ENCODE measurements around the gene USP19.

DNA sequence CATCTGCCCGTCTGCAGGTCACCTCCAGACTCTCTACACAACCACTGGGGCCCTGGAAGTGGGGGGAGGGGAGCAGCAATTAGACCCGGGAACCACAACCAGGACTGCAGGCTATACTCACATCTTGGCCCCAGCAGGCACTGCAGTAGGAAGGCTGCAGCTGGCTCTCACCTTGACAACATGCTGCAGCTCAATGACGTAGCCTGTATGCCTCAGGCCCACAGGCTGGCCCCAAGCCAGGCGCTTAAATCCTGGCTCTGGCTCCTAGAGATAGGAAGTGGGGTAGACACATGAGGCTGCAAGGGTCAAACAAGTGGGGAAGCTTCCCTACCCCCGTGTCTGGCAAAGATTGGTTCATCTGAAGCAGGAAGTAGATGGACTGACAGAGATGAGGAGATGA, 22.2 kb downstream of the USP19 start:
- TF ChIP-seq POLR2AphosphoS5 (IDR thresholded peaks at IDR 0.05; ENCODE audit: low read depth, low read length) (no peak), POLR2A (IDR thresholded peaks at IDR 0.05; ENCODE audit: low read depth, low read length) (no peak), TAF1 (IDR thresholded peaks at IDR 0.05; ENCODE audit: borderline replicate concordance, low read depth, low read length) (no peak)

All from GM12892 (cell line).